CD4-positive, alpha-beta T cell treated with Interleukin-6 for 4 hours (primary cell): ENCODE data around the gene CASZ1.

Experiments used
- DNase-seq: peaks from one replicate; pipeline ENCODE4 v3.0.0-alpha.2; 2020; ENCODE audit warnings: mixed read lengths

CASZ1 gene

GRCh38 chr1:10650556-10651388, 145.7 kb downstream of the CASZ1 start:
- DNase-seq, result no peak

GRCh38 chr1:10649517-10650201, 146.8 kb downstream of the CASZ1 start:
- no peak for DNase-seq

GRCh38 chr1:10648689-10649516, 147.5 kb downstream of the CASZ1 start:
- DNase-seq, result no peak

GRCh38 chr1:10647414-10648170, 148.9 kb downstream of the CASZ1 start:
- no peak for DNase-seq

- no peak for DNase-seq
Measured at GRCh38 chr1:10646347-10646861, 150.0 kb downstream of the CASZ1 start.

GRCh38 chr1:10644307-10645128, 151.9 kb downstream of the CASZ1 start:
- no peak for DNase-seq

- DNase-seq, result no peak
Measured at GRCh38 chr1:10643607-10644306, 152.7 kb downstream of the CASZ1 start.

GRCh38 chr1:10642403-10643080, 153.9 kb downstream of the CASZ1 start:
- no peak for DNase-seq

- no peak for DNase-seq
Measured at GRCh38 chr1:10641976-10642375, 154.5 kb downstream of the CASZ1 start.

GRCh38 chr1:10640843-10641553, 155.4 kb downstream of the CASZ1 start:
- DNase-seq, result no peak

- DNase-seq, result no peak
Measured at GRCh38 chr1:10639775-10640578, 156.5 kb downstream of the CASZ1 start.

- DNase-seq, result no peak
Measured at GRCh38 chr1:10639011-10639774, 157.3 kb downstream of the CASZ1 start.

- DNase-seq, result no peak
Measured at GRCh38 chr1:10638559-10639005, 157.9 kb downstream of the CASZ1 start.

GRCh38 chr1:10637834-10638558, 158.4 kb downstream of the CASZ1 start:
- no peak for DNase-seq

GRCh38 chr1:10637400-10637799, 159.0 kb downstream of the CASZ1 start:
- DNase-seq, result no peak

- no peak for DNase-seq
Measured at GRCh38 chr1:10635992-10636391, 160.5 kb downstream of the CASZ1 start.
